HFFc6 (cell line): ENCODE results near the gene PARP8. TPM values are rescaled to one million over a fixed set of nuclear protein-coding genes. Genes with fewer than 3 reads are reported as not detected.
"Not testable (repeated sequence)": the region's sequence is repeated elsewhere in the genome, so short reads cannot be mapped to it uniquely, and the experiment has no call there.

ENCODE experiments used
- DNase-seq: peaks from one replicate; pipeline ENCODE4 v3.0.0-alpha.2; 2018
- H3K27ac Mint-ChIP-seq: 2 replicates; pipeline ENCODE4 v1.8.0; 2020; ENCODE audit warnings: mild to moderate bottlenecking, mixed read lengths
- H3K27me3 Mint-ChIP-seq: 2 replicates; pipeline ENCODE4 v1.8.0; 2021; ENCODE audit warnings: mild to moderate bottlenecking, moderate library complexity, mixed read lengths; ENCODE audit not compliant: insufficient read depth
- H3K36me3 Mint-ChIP-seq: 2 replicates; pipeline ENCODE4 v1.8.0; 2021; ENCODE audit warnings: low read depth, mixed read lengths
- H3K4me1 Mint-ChIP-seq: 2 replicates; pipeline ENCODE4 v1.8.0; 2020; ENCODE audit warnings: low read depth, mixed read lengths
- H3K4me3 Mint-ChIP-seq: 2 replicates; pipeline ENCODE4 v1.8.0; 2020; ENCODE audit warnings: mild to moderate bottlenecking, moderate library complexity, mixed read lengths
- H3K9me3 Mint-ChIP-seq: 2 replicates; pipeline ENCODE4 v1.8.0; 2020; ENCODE audit warnings: mild to moderate bottlenecking, mixed read lengths
- CTCF ChIP-seq: fragments of 200-600 bp; sonication (generic); IDR thresholded peaks from 2 replicates; pipeline ENCODE4 v1.5.0; 2021; ENCODE audit warnings: antibody characterized with exemption, mild to moderate bottlenecking
- total RNA-seq, 6 experiments: library from RNA; stranded (reverse); fragmentation: NEBNext Ultra II Directional; extraction: Animal tissue kit (Norgen Biotek cat#: 25700); gene quantifications; 2 replicates in 1 of 6; 3 replicates in 5 of 6; pipeline ENCODE4 v1.2.3, GENCODE V29; 2021

The PARP8 gene
- total RNA-seq, 6 experiments from 2014 or later, result 0.71 to 5.5 (median 0.81) TPM

GRCh38 chr5:50691399-50692016 is 25.1 kb downstream of the PARP8 start:
- DNase-seq, result no peak
- peaks cover 2% of the 10 kb centered on the region for H3K27me3 Mint-ChIP-seq
- no peak overlapping the region for H3K27ac Mint-ChIP-seq
- H3K4me3 Mint-ChIP-seq, result no peak overlapping the region
- no peaks in the 10 kb centered on the region; the same call in 1 of the 2 replicates for H3K9me3 Mint-ChIP-seq
- no peaks in the 10 kb centered on the region for H3K4me1 Mint-ChIP-seq
- TF ChIP-seq CTCF, result no peak
- no peaks in the 10 kb centered on the region; the same call in 1 of the 2 replicates for H3K36me3 Mint-ChIP-seq

GRCh38 chr5:50694027-50694590 is 27.7 kb downstream of the PARP8 start:
- no peak for DNase-seq
- no peak for TF ChIP-seq CTCF
- Mint-ChIP-seq H3K36me3 (no peaks in the 10 kb centered on the region), H3K27me3 (no peaks in the 10 kb centered on the region), H3K27ac (no peak overlapping the region), H3K4me3 (no peak overlapping the region), H3K9me3 (no peaks in the 10 kb centered on the region), H3K4me1 (no peaks in the 10 kb centered on the region)

GRCh38 chr5:50694626-50695025 is 28.2 kb downstream of the PARP8 start:
- H3K36me3 Mint-ChIP-seq, DNase-seq, H3K4me3 Mint-ChIP-seq, H3K9me3 Mint-ChIP-seq, H3K27me3 Mint-ChIP-seq, H3K27ac Mint-ChIP-seq, H3K4me1 Mint-ChIP-seq: not testable (repeated sequence)

- H3K4me3 Mint-ChIP-seq, result no peak overlapping the region
- no peak for DNase-seq
- H3K4me1 Mint-ChIP-seq, result no peaks in the 10 kb centered on the region; the same call in 1 of the 2 replicates
- no peaks in the 10 kb centered on the region; the same call in 1 of the 2 replicates for H3K9me3 Mint-ChIP-seq
- H3K36me3 Mint-ChIP-seq, result no peaks in the 10 kb centered on the region
- H3K27ac Mint-ChIP-seq, result no peak overlapping the region
- no peak for TF ChIP-seq CTCF
- no peaks in the 10 kb centered on the region; the same call in 1 of the 2 replicates for H3K27me3 Mint-ChIP-seq
These were observed 31.3 kb downstream of the PARP8 start for GRCh38 chr5:50697739-50698138.

GRCh38 chr5:50699737-50700136 is 33.3 kb downstream of the PARP8 start:
- H3K27ac Mint-ChIP-seq, result no peak overlapping the region
- no peaks in the 10 kb centered on the region; the same call in 1 of the 2 replicates for H3K9me3 Mint-ChIP-seq
- H3K4me1 Mint-ChIP-seq, result no peaks in the 10 kb centered on the region; the same call in 1 of the 2 replicates

More at GRCh38 chr5:50699737-50700136, 33.3 kb downstream of the PARP8 start:
- no peak for TF ChIP-seq CTCF
- Mint-ChIP-seq H3K4me3 (no peak overlapping the region), H3K27me3 (no peaks in the 10 kb centered on the region; the same call in 1 of the 2 replicates), H3K36me3 (no peaks in the 10 kb centered on the region)
- peak; percentile 5 for DNase-seq
